ENCODE measurements around the gene ATP7B. TPM values are rescaled to one million over a fixed set of nuclear protein-coding genes. Genes with fewer than 3 reads are reported as not detected.

ATP7B gene
- total RNA-seq, 4 donors from 2014 or later, result 3.2 to 8.1 (median 6.7) TPM

DNA sequence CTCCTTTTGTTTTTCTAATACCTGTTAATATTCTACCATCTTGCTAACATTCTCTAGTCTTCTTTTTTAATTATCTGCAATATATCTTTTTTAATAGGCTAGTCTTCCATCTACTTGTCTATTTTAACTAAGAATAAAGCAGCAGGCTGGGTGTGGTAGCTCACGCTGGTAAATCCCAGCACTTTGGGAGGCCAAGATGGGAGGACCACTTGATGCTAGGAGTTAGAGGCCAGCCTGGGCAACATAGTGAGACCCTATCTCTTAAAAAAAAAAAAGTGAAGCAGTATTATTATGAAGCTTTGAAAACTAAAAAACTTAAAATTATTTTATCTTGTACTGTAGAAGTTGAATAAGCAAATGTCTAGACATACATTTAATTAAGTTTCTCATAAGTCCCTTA is 16.6 kb upstream of the ATP7B start:
- Histone ChIP-seq H3K4me3 (no peak overlapping the region), H3K27ac (no peak overlapping the region), H3K27me3 (no peaks in the 10 kb centered on the region), H3K9me3 (no peaks in the 10 kb centered on the region), H3K4me1 (peaks cover 0 to 7% (median 0%) of the 10 kb centered on the region in 3 donors), H3K36me3 (peaks cover 0 to 55% of the 10 kb centered on the region in 2 donors)
- TF ChIP-seq POLR2A (IDR thresholded peaks at IDR 0.05) (no peak), EP300 (IDR thresholded peaks at IDR 0.05) (no peak), POLR2AphosphoS5 (IDR thresholded peaks at IDR 0.05) (no peak)
- TF ChIP-seq, protein P1, sequence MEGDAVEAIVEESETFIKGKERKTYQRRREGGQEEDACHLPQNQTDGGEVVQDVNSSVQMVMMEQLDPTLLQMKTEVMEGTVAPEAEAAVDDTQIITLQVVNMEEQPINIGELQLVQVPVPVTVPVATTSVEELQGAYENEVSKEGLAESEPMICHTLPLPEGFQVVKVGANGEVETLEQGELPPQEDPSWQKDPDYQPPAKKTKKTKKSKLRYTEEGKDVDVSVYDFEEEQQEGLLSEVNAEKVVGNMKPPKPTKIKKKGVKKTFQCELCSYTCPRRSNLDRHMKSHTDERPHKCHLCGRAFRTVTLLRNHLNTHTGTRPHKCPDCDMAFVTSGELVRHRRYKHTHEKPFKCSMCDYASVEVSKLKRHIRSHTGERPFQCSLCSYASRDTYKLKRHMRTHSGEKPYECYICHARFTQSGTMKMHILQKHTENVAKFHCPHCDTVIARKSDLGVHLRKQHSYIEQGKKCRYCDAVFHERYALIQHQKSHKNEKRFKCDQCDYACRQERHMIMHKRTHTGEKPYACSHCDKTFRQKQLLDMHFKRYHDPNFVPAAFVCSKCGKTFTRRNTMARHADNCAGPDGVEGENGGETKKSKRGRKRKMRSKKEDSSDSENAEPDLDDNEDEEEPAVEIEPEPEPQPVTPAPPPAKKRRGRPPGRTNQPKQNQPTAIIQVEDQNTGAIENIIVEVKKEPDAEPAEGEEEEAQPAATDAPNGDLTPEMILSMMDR (IDR thresholded peaks at IDR 0.05), result no peak
- ATAC-seq, result no peak
- WGBS, 2 donors (ENCODE audit: low coverage in 1 of 2), result 80 to 100% methylated on average over 1 of the region's 1 CpG

DNA sequence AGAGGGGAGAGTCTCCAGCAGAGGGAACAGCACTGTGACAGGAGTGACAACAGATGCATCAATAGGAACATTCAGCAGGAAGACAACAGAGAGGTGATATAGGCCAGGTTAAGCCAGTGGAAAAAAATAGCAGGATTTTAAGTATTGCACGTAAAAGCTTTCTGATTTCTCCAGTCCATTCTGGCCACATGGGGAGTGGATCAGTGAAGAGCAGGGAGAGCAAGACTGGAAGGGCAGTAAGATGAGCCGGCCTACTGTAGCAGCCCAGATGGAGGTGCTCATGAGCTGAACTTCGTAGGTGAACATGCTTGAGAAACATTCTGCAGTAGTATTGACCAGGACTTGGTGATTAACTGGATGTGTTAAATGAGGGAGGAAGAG is 15.0 kb upstream of the ATP7B start:
- peaks cover 0 to 7% (median 0%) of the 10 kb centered on the region in 3 donors for H3K4me1 ChIP-seq
- no peak overlapping the region for H3K27ac ChIP-seq
- WGBS, 2 donors (ENCODE audit: low coverage in 1 of 2), result 91 to 93% methylated on average over 3 of the region's 3 CpGs
- no peaks in the 10 kb centered on the region for H3K9me3 ChIP-seq
- ATAC-seq, result no peak
- no peaks in the 10 kb centered on the region for H3K27me3 ChIP-seq
- no peak overlapping the region for H3K4me3 ChIP-seq
- TF ChIP-seq, protein P1 (IDR thresholded peaks at IDR 0.05), result no peak
- TF ChIP-seq POLR2A (IDR thresholded peaks at IDR 0.05) (no peak), EP300 (IDR thresholded peaks at IDR 0.05) (no peak), POLR2AphosphoS5 (IDR thresholded peaks at IDR 0.05) (no peak)
- peaks cover 0 to 70% of the 10 kb centered on the region in 2 donors for H3K36me3 ChIP-seq

DNA sequence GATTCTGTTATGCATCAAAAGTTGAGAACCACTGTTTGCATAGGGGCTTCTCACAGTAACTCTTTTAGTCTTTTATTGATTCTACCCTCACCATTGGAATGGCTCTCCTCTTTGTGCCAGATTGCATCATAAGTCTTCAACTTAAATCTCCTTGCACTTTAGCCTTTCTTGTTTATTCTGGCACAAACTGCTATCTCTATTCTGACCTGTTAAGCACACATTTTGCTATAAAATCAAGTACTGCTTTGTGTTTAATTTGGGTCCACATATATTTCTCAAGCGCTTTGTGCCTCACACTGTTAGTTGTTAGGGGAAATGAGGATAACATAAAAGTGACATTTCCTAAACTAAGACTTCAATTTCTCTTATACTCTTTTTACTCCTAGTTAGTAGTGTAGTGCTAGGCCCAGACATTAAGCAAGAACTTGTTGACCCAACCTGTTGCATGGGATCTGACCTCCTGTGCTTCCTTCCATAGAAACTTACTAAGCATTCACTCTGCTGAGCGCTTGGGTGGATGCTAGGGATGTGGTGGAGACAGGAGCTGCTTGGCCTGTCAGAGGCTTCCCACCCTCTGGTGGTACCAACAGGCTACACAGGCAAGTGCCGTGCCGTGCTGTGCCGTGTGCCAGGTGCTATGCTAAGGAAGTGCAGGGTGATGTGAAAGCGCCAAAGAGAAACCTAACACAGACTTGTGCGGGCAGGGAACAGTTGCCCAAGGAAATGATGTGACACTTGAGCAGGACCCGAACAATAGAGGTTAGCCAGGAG is 14.4 kb upstream of the ATP7B start:
- no peak for ATAC-seq
- Histone ChIP-seq H3K4me1 (peaks cover 0 to 7% (median 0%) of the 10 kb centered on the region in 3 donors), H3K27me3 (no peaks in the 10 kb centered on the region), H3K36me3 (peaks cover 0 to 76% of the 10 kb centered on the region in 2 donors), H3K9me3 (no peaks in the 10 kb centered on the region), H3K4me3 (no peak overlapping the region), H3K27ac (no peak overlapping the region)
- WGBS, 2 donors (ENCODE audit: low coverage in 1 of 2), result 100% methylated on average over 2 to 3 of the region's 8 CpGs
- TF ChIP-seq, protein P1 (IDR thresholded peaks at IDR 0.05), result no peak
- TF ChIP-seq POLR2A (IDR thresholded peaks at IDR 0.05) (no peak), EP300 (IDR thresholded peaks at IDR 0.05) (no peak), POLR2AphosphoS5 (IDR thresholded peaks at IDR 0.05) (no peak)

DNA sequence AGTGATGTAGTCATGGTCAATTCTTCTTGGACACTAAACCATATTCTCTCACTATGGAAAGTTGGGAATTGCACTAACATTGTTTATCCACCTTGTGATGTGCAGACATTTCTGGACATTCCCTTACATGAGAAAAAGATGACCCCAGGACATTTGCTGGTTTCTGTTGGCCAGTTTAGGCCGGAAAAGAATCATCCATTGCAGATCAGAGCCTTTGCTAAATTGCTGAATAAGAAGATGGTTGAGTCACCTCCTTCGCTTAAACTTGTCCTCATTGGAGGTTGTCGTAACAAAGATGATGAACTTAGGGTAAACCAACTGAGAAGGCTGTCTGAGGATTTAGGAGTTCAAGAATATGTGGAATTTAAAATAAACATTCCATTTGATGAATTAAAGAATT is 13.2 kb upstream of the ATP7B start, which contains the start of gene UTP14C:
TSS of gene UTP14C (plus strand) at position 211 of the 400 bp plus-strand sequence. CDS start 4,114 bp downstream, outside the sequence.
- ATAC-seq, result no peak
- no peak within 1 kb of the TSS for H3K27ac ChIP-seq
- no peak within 1 kb of the TSS for H3K4me3 ChIP-seq
- 89 to 92% methylated on average over 3 of the region's 3 CpGs for WGBS, 2 donors (ENCODE audit: low coverage in 1 of 2)
- H3K4me1 ChIP-seq, result peaks cover 0 to 3% (median 0%) of the 10 kb centered on the region in 3 donors
- no peaks in the 10 kb centered on the region for H3K27me3 ChIP-seq
- TF ChIP-seq EP300 (IDR thresholded peaks at IDR 0.05) (no peak), POLR2AphosphoS5 (IDR thresholded peaks at IDR 0.05) (no peak), POLR2A (IDR thresholded peaks at IDR 0.05) (no peak)
- TF ChIP-seq, protein P1 (IDR thresholded peaks at IDR 0.05), result no peak
- no peaks in the 10 kb centered on the region for H3K9me3 ChIP-seq
- peaks cover 0 to 88% of the 10 kb centered on the region in 2 donors for H3K36me3 ChIP-seq

DNA sequence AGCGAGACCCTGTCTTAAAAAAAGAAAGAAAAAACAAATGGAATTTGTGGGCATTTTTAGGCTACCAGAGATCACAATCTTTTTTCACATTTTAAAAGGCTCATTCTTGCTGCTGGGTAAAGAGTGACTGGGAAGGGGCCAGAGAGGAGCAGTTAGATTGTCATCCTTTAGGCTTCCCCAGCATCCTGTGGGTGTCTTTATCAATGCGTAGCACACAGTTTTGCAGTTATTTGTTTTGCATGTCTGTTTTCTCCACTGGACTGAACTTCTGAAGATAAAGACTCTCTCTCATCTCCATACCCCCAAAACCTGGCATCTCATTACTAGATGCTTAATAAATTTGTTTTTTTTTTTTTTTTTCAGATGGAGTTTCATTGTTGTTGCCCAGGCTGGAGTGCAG is 11.1 kb upstream of the ATP7B start:
- peaks cover 0 to 94% of the 10 kb centered on the region in 2 donors for H3K36me3 ChIP-seq
- TF ChIP-seq, protein P1 (IDR thresholded peaks at IDR 0.05), result no peak
- TF ChIP-seq POLR2A (IDR thresholded peaks at IDR 0.05) (no peak), POLR2AphosphoS5 (IDR thresholded peaks at IDR 0.05) (no peak), EP300 (IDR thresholded peaks at IDR 0.05) (no peak)
- no peaks in the 10 kb centered on the region for H3K4me1 ChIP-seq
- no peaks in the 10 kb centered on the region for H3K9me3 ChIP-seq
- WGBS, 2 donors (ENCODE audit: low coverage in 1 of 2), result 100% methylated on average over 2 of the region's 2 CpGs
- ATAC-seq, result no peak
- H3K4me3 ChIP-seq, result no peak overlapping the region
- no peak overlapping the region for H3K27ac ChIP-seq
- H3K27me3 ChIP-seq, result no peaks in the 10 kb centered on the region

Data from gastroesophageal sphincter (tissue), 4 donors.